A673 (cell line): ENCODE results near the gene NRTN. TPM values are rescaled to one million over a fixed set of nuclear protein-coding genes. Genes with fewer than 3 reads are reported as not detected.

ENCODE experiments used
- BruUV-seq: library from RNA; stranded (reverse); fragments of 400-500 nt; replicated peaks from 2 replicates; lab custom pipeline; 2021; lab: Mats Ljungman, UMichigan
- CTCF ChIA-PET: fragments of 300-600 bp; sonication (Branson Sonifier 250); formaldehyde crosslinking; loops from one replicate; lab custom pipeline; 2022; ENCODE audit warnings: antibody characterized with exemption; lab: Charles Lee
- POLR2A ChIA-PET: fragments of 300-600 bp; sonication (Branson Sonifier 250); formaldehyde crosslinking; loops from one replicate; lab custom pipeline; 2022; ENCODE audit warnings: antibody characterized with exemption; ENCODE audit not compliant: low non-redundant PET; lab: Charles Lee
- DNase-seq: peaks from one replicate; pipeline ENCODE4 v3.0.0-alpha.2; 2015; ENCODE audit warnings: low spot score
- H3K27ac ChIP-seq: fragments of 200-600 bp; sonication (generic); 2 replicates; pipeline ENCODE4 v1.5.1; 2016; ENCODE audit warnings: mixed run types, low read depth, mild to moderate bottlenecking, mixed read lengths, antibody characterized with exemption, low read length; ENCODE audit not compliant: poor library complexity, severe bottlenecking
- H3K27me3 ChIP-seq: fragments of 200-600 bp; sonication (generic); replicated peaks from 2 replicates; pipeline ENCODE4 v1.6.1; 2017; ENCODE audit warnings: mixed run types, low read depth, mild to moderate bottlenecking, mixed read lengths, antibody characterized with exemption, low read length; ENCODE audit not compliant: insufficient read depth, poor library complexity
- H3K36me3 ChIP-seq: fragments of 200-600 bp; sonication (generic); 2 replicates; pipeline ENCODE4 v1.6.1; 2016; ENCODE audit warnings: mixed run types, mild to moderate bottlenecking, mixed read lengths, antibody characterized with exemption, low read length; ENCODE audit not compliant: insufficient read depth, poor library complexity, severe bottlenecking
- H3K4me1 ChIP-seq: fragments of 200-600 bp; sonication (generic); 2 replicates; pipeline ENCODE4 v1.6.1; 2017; ENCODE audit warnings: mixed run types, mild to moderate bottlenecking, mixed read lengths, antibody characterized with exemption, low read length; ENCODE audit not compliant: insufficient read depth, poor library complexity, severe bottlenecking
- H3K4me3 ChIP-seq: fragments of 200-600 bp; sonication (generic); 2 replicates; pipeline ENCODE4 v1.5.1; 2016; ENCODE audit warnings: low read depth, mixed run types, mild to moderate bottlenecking, mixed read lengths, low read length; ENCODE audit not compliant: poor library complexity, severe bottlenecking
- H3K9me3 ChIP-seq: fragments of 200-600 bp; sonication (generic); 2 replicates; pipeline ENCODE4 v1.6.1; 2016; ENCODE audit warnings: mixed run types, low read depth, mild to moderate bottlenecking, mixed read lengths, antibody characterized with exemption, low read length; ENCODE audit not compliant: poor library complexity, severe bottlenecking
- EZH2 ChIP-seq: fragments of 200-600 bp; sonication (generic); IDR thresholded peaks from 2 replicates; pipeline ENCODE4 v1.6.1; 2017; ENCODE audit warnings: borderline replicate concordance, low read depth, mild to moderate bottlenecking, mixed read lengths, antibody characterized with exemption, low read length; ENCODE audit not compliant: poor library complexity, severe bottlenecking
- intact Hi-C: fragments of 100-400 bp; cut with micrococcal nuclease; formaldehyde crosslinking; loops from one replicate; pipeline ENCODE4 v1.10.0; 2022; ENCODE audit not compliant: unreplicated experiment
- total RNA-seq: library from RNA; stranded (reverse); gene quantifications from 2 replicates; pipeline ENCODE4 v1.2.3, GENCODE V29; 2021
- TF ChIP-seq, protein P1 (sequence below): fragments of 300-800, 200-600 bp; sonication (generic); conservative IDR thresholded peaks from 2 replicates; pipeline ENCODE4 v1.5.1; 2017; ENCODE audit warnings: low read depth, mild to moderate bottlenecking, antibody characterized with exemption, low read length, moderate library complexity, mixed read lengths

The NRTN gene
- total RNA-seq, 1 experiment from 2014 or later, result 1.6 TPM

DNA sequence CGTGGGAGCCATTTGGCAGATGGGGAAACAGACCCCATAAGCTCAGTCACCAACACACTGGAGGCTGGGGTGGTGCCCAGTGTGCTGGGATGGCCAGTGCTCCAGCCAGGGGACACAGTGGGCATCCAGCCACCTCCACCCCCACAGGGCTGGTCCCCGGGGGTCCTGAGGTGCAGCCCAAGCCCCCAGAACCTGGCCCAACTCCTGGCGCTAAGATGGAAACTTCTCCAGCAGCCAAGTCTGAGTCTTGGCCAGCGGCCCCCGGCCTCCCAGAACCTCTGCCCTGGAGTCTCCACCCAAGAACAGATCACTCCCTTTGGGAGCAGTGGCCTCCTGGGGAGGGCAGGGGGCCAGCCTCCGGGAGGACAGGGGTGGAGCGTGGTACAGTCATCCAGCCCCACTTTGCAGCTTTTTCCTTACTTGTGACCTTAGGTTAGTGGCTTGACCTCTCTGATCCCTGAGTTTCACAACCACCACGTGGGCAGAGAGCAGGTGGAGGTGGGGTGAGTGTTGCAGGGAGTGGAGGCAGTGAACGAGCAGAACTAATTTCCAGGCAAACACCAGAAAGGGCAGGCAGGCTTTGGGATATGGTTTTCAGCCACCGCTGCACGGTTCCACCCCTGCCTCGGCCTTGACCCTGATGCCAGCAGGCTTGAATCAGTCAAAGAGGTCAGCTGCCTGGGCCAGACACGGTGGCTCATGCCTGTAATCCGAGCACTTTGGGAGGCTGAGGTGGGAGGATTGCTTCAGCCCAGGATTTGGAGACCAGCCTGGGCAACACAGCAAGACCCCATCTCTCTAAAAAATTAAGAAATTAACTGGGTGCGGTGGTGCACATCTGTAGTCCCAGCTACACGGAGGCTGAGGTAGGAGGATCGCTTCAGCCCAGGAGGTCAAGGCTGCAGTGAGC, 4.3 kb upstream of the NRTN start:
- Histone ChIP-seq H3K4me1 (peaks cover 26% of the 10 kb centered on the region), H3K4me3 (no peak overlapping the region), H3K27ac (no peak overlapping the region), H3K9me3 (no peaks in the 10 kb centered on the region), H3K27me3 (no peaks in the 10 kb centered on the region), H3K36me3 (no peaks in the 10 kb centered on the region)
- BruUV-seq, result no TSS peak
- intact Hi-C loops, result no loop called here
- no peak for DNase-seq
- no peak for TF ChIP-seq EZH2
- TF ChIP-seq, protein P1, sequence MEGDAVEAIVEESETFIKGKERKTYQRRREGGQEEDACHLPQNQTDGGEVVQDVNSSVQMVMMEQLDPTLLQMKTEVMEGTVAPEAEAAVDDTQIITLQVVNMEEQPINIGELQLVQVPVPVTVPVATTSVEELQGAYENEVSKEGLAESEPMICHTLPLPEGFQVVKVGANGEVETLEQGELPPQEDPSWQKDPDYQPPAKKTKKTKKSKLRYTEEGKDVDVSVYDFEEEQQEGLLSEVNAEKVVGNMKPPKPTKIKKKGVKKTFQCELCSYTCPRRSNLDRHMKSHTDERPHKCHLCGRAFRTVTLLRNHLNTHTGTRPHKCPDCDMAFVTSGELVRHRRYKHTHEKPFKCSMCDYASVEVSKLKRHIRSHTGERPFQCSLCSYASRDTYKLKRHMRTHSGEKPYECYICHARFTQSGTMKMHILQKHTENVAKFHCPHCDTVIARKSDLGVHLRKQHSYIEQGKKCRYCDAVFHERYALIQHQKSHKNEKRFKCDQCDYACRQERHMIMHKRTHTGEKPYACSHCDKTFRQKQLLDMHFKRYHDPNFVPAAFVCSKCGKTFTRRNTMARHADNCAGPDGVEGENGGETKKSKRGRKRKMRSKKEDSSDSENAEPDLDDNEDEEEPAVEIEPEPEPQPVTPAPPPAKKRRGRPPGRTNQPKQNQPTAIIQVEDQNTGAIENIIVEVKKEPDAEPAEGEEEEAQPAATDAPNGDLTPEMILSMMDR, result no peak
- POLR2A ChIA-PET, result no interaction called here
- CTCF ChIA-PET, result no interaction called here

DNA sequence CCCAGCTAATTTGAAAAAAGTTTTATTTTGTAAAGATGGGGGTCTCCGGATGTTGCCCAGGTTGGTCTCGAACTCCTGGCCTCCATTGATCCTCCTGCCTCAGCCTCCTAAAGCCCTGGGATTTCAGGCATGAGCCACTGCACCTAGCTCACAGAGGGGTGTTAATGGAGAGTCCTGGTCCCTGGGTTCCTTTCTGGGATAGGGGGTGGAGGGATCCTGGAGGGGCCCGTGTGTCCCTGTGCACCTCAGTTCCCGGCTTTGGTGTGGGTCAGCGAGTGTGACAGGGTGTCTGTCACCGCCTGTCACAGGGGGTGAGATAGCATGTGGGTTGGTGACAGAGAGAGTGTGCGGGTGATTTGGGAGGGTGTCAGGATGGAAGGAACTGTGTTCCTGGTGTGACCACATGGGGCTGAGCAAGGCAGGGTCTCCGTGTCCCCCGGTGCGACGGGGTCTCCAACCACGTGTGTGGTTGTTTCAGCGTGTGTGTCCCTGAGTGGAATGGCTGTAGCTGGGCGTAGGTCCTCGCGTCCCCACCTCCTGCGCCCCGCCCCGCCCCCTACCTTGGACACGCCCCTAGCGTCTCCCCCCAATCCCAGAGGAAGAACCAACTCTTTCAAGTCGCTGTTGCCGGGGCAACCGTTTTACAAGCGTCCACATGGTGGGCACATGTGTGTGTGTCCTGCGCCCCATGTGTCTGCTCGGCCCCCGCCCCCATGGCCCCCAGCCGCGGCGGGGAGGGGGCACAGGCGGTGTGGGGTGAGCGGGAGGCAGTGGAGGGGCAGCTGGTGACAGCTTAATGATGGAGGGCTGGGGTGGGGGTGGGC, 2.9 kb upstream of the NRTN start:
- ChIA-PET POLR2A (no interaction called here), CTCF (interaction anchor here (0.6 kb wide), 2 partner anchors 11 to 91 kb away, joined by 5 to 7 read pairs; no protein-coding TSS in a partner anchor)
- Histone ChIP-seq H3K9me3 (no peaks in the 10 kb centered on the region), H3K27me3 (no peaks in the 10 kb centered on the region), H3K4me3 (peak overlapping the region; percentile 5), H3K27ac (no peak overlapping the region), H3K36me3 (no peaks in the 10 kb centered on the region), H3K4me1 (peaks cover 34% of the 10 kb centered on the region)
- DNase-seq, result peak; percentile 90
- no TSS peak for BruUV-seq
- TF ChIP-seq, protein P1, result no peak
- no peak for TF ChIP-seq EZH2
- intact Hi-C loops, result no loop called here

- Histone ChIP-seq H3K36me3 (no peaks in the 10 kb centered on the region), H3K4me3 (no peak overlapping the region), H3K27ac (no peak overlapping the region), H3K27me3 (no peaks in the 10 kb centered on the region), H3K4me1 (peaks cover 34% of the 10 kb centered on the region), H3K9me3 (no peaks in the 10 kb centered on the region)
- TF ChIP-seq, protein P1, result no peak
- no peak for TF ChIP-seq EZH2
- POLR2A ChIA-PET, result no interaction called here
- CTCF ChIA-PET, result interaction anchor here (0.6 to 1.8 kb wide), 25 partner anchors 9 to 479 kb away, joined by 3 to 27 read pairs (median 4); partner anchors contain the start of genes DUS3L, FUT3, NDUFA11 and RANBP3
- intact Hi-C loops, result no loop called here
- no TSS peak for BruUV-seq
- DNase-seq, result no peak
Observed at GRCh38 chr19:5803441-5803751, 1.5 kb upstream of the NRTN start.
